Ascending aorta (tissue), 2 donors: Measurements from ENCODE around the gene KIAA1671. TPM values are rescaled to one million over a fixed set of nuclear protein-coding genes. Genes with fewer than 3 reads are reported as not detected.
A peak's percentile ranks its signal among the peaks of the same experiment; 100 is the strongest.
"Not testable (repeated sequence)": the region's sequence is repeated elsewhere in the genome, so short reads cannot be mapped to it uniquely, and the experiment has no call there.

Experiments used
- DNase-seq, 2 donors: peaks; one replicate each; pipeline ENCODE4 v3.0.0-alpha.2; 2019; ENCODE audit warnings: low spot score in 2 of 2
- H3K27ac ChIP-seq, 2 donors: fragments of 200-600 bp; sonication (generic); one replicate each; pipeline ENCODE4 v1.5.1; 2016 to 2017; ENCODE audit warnings: mild to moderate bottlenecking in 1 of 2
- H3K27me3 ChIP-seq: fragments of 200-600 bp; sonication (generic); one replicate; pipeline ENCODE4 v1.5.1; 2017
- H3K36me3 ChIP-seq, 2 donors: fragments of 200-600 bp; sonication (generic); one replicate each; pipeline ENCODE4 v1.5.1; 2016
- H3K4me1 ChIP-seq, 2 donors: fragments of 200-600 bp; sonication (generic); one replicate each; pipeline ENCODE4 v1.5.1; 2016 to 2017; ENCODE audit warnings: mild to moderate bottlenecking in 1 of 2
- H3K4me3 ChIP-seq, 2 donors: fragments of 200-600 bp; sonication (generic); one replicate each; pipeline ENCODE4 v1.5.1; 2016 to 2017; ENCODE audit warnings: mild to moderate bottlenecking in 1 of 2
- H3K9me3 ChIP-seq, 2 donors: fragments of 200-600 bp; sonication (generic); one replicate each; pipeline ENCODE4 v1.5.1; 2016
- intact Hi-C: fragments of 100-400 bp; cut with DNase I; formaldehyde crosslinking; loops from one replicate; pipeline ENCODE4 v1.15.1; 2023
- total RNA-seq: library from RNA; depleted of rRNA; stranded (reverse); fragments of >200 nt; gene quantifications from one replicate; pipeline ENCODE4 v1.1.0, GENCODE V29; 2016
- TF ChIP-seq, protein P1 (sequence below), 3 experiments: fragments of 200-600 bp in 2 of 3; fragments of 450-650 bp in 1 of 3; sonication (generic) in 2 of 3; IDR thresholded peaks; one replicate each; pipeline ENCODE4 v1.5.1; 2016 to 2019; ENCODE audit warnings: antibody characterized with exemption in 3 of 3, mild to moderate bottlenecking in 1 of 3, moderate library complexity in 1 of 3

KIAA1671 gene
- total RNA-seq, 1 donor from 2014 or later = 79.0 TPM

DNA sequence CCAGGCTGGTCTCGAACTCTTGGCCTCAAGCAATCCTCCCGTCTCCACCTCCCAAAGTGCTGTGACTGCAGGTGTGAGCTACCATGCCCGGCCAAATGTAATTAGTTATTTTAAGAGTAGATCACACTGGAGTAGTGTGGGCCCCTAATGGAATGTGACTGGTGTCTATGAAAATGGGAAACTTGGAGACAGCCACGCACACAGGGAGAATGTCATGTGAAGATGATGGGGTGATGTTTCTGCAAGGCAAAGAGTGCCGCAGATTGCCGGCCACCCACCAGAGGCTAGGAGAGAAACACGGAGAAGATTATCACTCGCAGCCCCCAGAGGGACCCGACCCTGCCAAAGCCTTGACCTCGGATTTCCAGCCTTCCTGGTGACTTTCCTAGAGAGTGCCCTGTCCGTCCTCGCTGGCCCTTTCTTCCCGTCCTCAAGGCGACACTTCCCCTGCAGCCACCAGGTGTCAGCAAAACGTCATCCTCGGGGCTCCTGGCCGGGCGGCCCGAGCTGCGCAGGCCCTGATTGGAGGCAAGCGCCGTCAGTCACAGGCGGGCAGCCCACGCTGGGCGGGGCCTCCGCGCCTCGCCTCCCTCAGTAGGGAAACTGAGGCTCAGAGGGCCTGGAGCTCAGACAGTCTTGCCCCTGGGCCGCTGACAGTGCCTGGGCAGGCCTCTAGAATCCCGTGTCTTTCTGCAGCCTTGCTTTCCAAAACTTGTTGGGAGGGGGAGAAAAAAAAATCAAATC, 283.2 kb downstream of the KIAA1671 start:
- Histone ChIP-seq H3K36me3 (no peaks in the 10 kb centered on the region), H3K4me3 (no peak overlapping the region), H3K27ac (no peak overlapping the region), H3K9me3 (no peaks in the 10 kb centered on the region), H3K27me3 (no peaks in the 10 kb centered on the region), H3K4me1 (no peaks in the 10 kb centered on the region)
- intact Hi-C loops = no loop called here
- TF ChIP-seq, protein P1, sequence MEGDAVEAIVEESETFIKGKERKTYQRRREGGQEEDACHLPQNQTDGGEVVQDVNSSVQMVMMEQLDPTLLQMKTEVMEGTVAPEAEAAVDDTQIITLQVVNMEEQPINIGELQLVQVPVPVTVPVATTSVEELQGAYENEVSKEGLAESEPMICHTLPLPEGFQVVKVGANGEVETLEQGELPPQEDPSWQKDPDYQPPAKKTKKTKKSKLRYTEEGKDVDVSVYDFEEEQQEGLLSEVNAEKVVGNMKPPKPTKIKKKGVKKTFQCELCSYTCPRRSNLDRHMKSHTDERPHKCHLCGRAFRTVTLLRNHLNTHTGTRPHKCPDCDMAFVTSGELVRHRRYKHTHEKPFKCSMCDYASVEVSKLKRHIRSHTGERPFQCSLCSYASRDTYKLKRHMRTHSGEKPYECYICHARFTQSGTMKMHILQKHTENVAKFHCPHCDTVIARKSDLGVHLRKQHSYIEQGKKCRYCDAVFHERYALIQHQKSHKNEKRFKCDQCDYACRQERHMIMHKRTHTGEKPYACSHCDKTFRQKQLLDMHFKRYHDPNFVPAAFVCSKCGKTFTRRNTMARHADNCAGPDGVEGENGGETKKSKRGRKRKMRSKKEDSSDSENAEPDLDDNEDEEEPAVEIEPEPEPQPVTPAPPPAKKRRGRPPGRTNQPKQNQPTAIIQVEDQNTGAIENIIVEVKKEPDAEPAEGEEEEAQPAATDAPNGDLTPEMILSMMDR (IDR thresholded peaks at IDR 0.05) = peak; percentile 30 to 52 (median 41)
- peak in 1 of 2 donors; percentile 71 for DNase-seq

DNA sequence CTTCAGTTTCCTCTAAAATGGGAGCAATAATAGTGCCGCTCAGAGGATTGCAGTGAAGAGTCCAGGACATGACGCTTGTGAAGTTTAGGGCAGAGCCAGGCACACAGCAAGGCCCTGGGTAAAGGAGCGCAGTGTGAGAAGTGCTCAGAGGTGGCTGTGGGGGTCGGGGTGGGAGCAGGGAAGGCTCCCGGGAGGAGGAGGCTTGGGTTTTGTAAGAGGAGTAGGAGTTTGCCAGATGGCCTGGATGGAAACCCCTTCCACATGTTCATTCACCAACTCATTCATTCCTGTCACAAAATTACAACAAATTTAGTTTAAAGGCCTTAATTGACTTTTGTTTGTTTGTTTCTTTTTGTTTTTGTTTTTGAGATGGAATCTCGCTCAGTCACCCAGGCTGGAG, 283.9 kb downstream of the KIAA1671 start:
- no peak overlapping the region for H3K4me3 ChIP-seq
- H3K27ac ChIP-seq = no peak overlapping the region
- no peak for DNase-seq
- H3K9me3 ChIP-seq = no peaks in the 10 kb centered on the region
- no peaks in the 10 kb centered on the region for H3K27me3 ChIP-seq
- TF ChIP-seq, protein P1 (IDR thresholded peaks at IDR 0.05) = no peak
- H3K36me3 ChIP-seq = no peaks in the 10 kb centered on the region
- H3K4me1 ChIP-seq = no peaks in the 10 kb centered on the region
- intact Hi-C loops = no loop called here

DNA sequence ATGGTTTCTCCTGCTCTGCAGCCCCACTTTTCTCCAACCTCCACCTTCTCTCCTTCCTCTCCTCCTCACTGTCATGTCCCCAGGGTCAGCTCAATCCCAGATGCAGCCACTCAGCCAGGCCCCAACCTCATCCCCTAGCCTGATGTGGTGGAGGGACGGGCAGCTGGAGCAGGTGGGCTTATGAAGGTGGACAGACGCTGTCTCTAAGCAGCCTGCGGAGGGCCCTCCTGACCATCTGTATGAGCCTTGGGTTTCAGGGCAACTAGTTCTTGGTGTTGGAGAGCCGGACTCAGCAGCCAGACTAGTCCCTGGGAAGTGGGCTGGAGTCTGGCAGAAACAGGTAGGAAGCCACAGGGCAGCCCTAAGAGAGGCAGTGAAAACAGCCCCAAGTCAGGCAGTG, 285.0 kb downstream of the KIAA1671 start:
- H3K9me3 ChIP-seq = no peaks in the 10 kb centered on the region
- intact Hi-C loops = no loop called here
- H3K27ac ChIP-seq = no peak overlapping the region
- H3K36me3 ChIP-seq = no peaks in the 10 kb centered on the region
- TF ChIP-seq, protein P1 (IDR thresholded peaks at IDR 0.05) = no peak
- no peak overlapping the region for H3K4me3 ChIP-seq
- no peaks in the 10 kb centered on the region for H3K27me3 ChIP-seq
- no peaks in the 10 kb centered on the region for H3K4me1 ChIP-seq
- no peak for DNase-seq

DNA sequence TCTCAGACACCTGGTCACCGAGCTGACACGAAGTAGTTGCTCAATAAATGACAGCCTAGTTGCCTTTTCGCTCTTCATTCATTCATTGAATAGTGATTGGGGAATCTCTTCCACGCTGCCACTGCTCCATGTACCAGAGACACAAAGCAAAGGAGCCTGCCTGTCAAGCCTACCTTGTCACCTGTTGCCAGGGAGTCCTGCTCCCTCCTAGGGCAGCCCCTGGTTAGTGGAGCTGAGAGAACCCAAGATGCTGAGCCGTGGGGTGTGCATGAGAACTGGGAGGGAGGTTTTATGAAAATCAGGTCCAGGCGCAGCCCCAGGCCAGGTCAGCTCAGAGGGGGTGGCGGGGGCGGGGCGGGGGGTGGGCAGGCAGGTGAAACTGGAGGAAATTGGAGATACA, 285.5 kb downstream of the KIAA1671 start:
- intact Hi-C loops = not testable (repeated sequence)

More for the DNA sequence above, 285.5 kb downstream of the KIAA1671 start:
- not testable (repeated sequence) for H3K4me1 ChIP-seq, H3K4me3 ChIP-seq, H3K9me3 ChIP-seq, H3K27ac ChIP-seq, H3K27me3 ChIP-seq, H3K36me3 ChIP-seq, DNase-seq

Other genes with a start within 250 kb of the KIAA1671 start
- not detected for gene PIWIL3, start 178.0 kb upstream of the KIAA1671 start, total RNA-seq
- 4.2 TPM for gene SGSM1, start 146.5 kb upstream of the KIAA1671 start, total RNA-seq
- not detected for gene LHFPL7, start 6.0 kb upstream of the KIAA1671 start, total RNA-seq
- gene CRYBB3, start 247.1 kb downstream of the KIAA1671 start, total RNA-seq = not detected